Endothelial cell of umbilical vein (primary cell): ENCODE results near the gene ATR. TPM values are rescaled to one million over a fixed set of nuclear protein-coding genes. Genes with fewer than 3 reads are reported as not detected.

Source experiments
- BruUV-seq: library from RNA; stranded (reverse); fragments of 400-500 nt; replicated peaks from 2 replicates; lab custom pipeline; 2021; lab: Mats Ljungman, UMichigan
- CTCF ChIA-PET: fragments of 300-600, 350-600 bp; sonication (Branson Sonifier 250); formaldehyde crosslinking; loops from one replicate; lab custom pipeline; 2021; ENCODE audit warnings: antibody characterized with exemption, inconsistent platforms; lab: Charles Lee
- POLR2A ChIA-PET: fragments of 300-600, 350-600 bp; sonication (Branson Sonifier 250); formaldehyde crosslinking; loops from one replicate; lab custom pipeline; 2021; ENCODE audit warnings: antibody characterized with exemption, inconsistent platforms; lab: Charles Lee
- DNase-seq: peaks from one replicate; pipeline ENCODE4 v3.0.0-alpha.2; 2011; ENCODE audit warnings: low read depth, low spot score
- FAIRE-seq: peaks from 2 replicates; lab custom pipeline; 2011; peaks lifted over from hg19 to GRCh38; lab: Jason Lieb, UNC
- H2AFZ ChIP-seq: 2 replicates; pipeline ENCODE4 v1.6.0; 2012; ENCODE audit warnings: low read depth, low read length, control low read depth, inconsistent platforms
- H3K27ac ChIP-seq: 2 replicates; pipeline ENCODE4 v1.5.1; 2011; ENCODE audit warnings: low read depth, mild to moderate bottlenecking, control low read depth, low read length, moderate library complexity; ENCODE audit not compliant: insufficient read depth
- H3K27me3 ChIP-seq, 2 experiments: 2 replicates each; pipeline versions ENCODE4 v1.6.0 to v1.6.1; 2011; ENCODE audit warnings: low read length in 2 of 2, mixed read lengths in 1 of 2; ENCODE audit not compliant: control insufficient read depth in 2 of 2, insufficient read depth in 2 of 2
- H3K36me3 ChIP-seq, 2 experiments: 2 replicates in 1 of 2; 3 replicates in 1 of 2; pipeline ENCODE4 v1.5.1; 2011; ENCODE audit warnings: low read length in 2 of 2, mild to moderate bottlenecking in 1 of 2, moderate library complexity in 1 of 2; ENCODE audit not compliant: control insufficient read depth in 2 of 2, insufficient read depth in 2 of 2; ENCODE audit errors: extremely low read depth in 1 of 2
- H3K4me1 ChIP-seq: 3 replicates; pipeline ENCODE4 v1.5.1; 2011; ENCODE audit warnings: mild to moderate bottlenecking, low read length; ENCODE audit not compliant: control insufficient read depth, insufficient read depth; ENCODE audit errors: extremely low read depth
- H3K4me2 ChIP-seq: 2 replicates; pipeline ENCODE4 v1.6.1; 2011; ENCODE audit warnings: low read length, control low read depth, mixed read lengths; ENCODE audit not compliant: insufficient read depth
- H3K4me3 ChIP-seq, 3 experiments: fragments of 200-600 bp in 1 of 3; sonication (generic), shearing (Covaris generic) in 1 of 3; replicated peaks in 1 of 3; 2 replicates each; pipeline ENCODE4 v1.5.1; 2011 to 2016; ENCODE audit warnings: control low read depth in 3 of 3, low read length in 3 of 3, mild to moderate bottlenecking in 2 of 3, inconsistent platforms in 1 of 3, low read depth in 1 of 3, moderate library complexity in 1 of 3; ENCODE audit not compliant: insufficient read depth in 1 of 3
- H3K79me2 ChIP-seq: 2 replicates; pipeline ENCODE4 v1.6.0; 2012; ENCODE audit warnings: low read length, inconsistent platforms; ENCODE audit not compliant: control insufficient read depth, insufficient read depth
- H3K9ac ChIP-seq: replicated peaks from 2 replicates; pipeline ENCODE3; 2011; ENCODE audit warnings: low read length, control low read depth; ENCODE audit not compliant: insufficient read depth; ENCODE audit errors: extremely low read depth
- H3K9me1 ChIP-seq: replicated peaks from 3 replicates; pipeline ENCODE4 v1.6.0; 2011; ENCODE audit warnings: mild to moderate bottlenecking, low read length; ENCODE audit not compliant: control insufficient read depth, insufficient read depth; ENCODE audit errors: extremely low read depth
- H3K9me3 ChIP-seq: replicated peaks from 2 replicates; pipeline ENCODE4 v1.5.1; 2012; ENCODE audit warnings: low read length, inconsistent platforms; ENCODE audit not compliant: control insufficient read depth, insufficient read depth
- H4K20me1 ChIP-seq: replicated peaks from 2 replicates; pipeline ENCODE3; 2011; ENCODE audit warnings: mild to moderate bottlenecking, low read length; ENCODE audit not compliant: control insufficient read depth, insufficient read depth; ENCODE audit errors: extremely low read depth
- EZH2 ChIP-seq: IDR thresholded peaks from 2 replicates; pipeline ENCODE4 v1.6.1; 2012; ENCODE audit warnings: borderline replicate concordance, low read depth, mild to moderate bottlenecking, moderate library complexity, low read length, inconsistent platforms; ENCODE audit not compliant: severe bottlenecking
- FOS ChIP-seq: IDR thresholded peaks from 2 replicates; pipeline ENCODE4 v1.6.1; 2011; ENCODE audit warnings: mild to moderate bottlenecking, low read length, moderate library complexity, borderline replicate concordance; ENCODE audit not compliant: insufficient read depth
- GATA2 ChIP-seq: IDR thresholded peaks from 2 replicates; pipeline ENCODE4 v1.7.0; 2011; ENCODE audit warnings: low read depth, mild to moderate bottlenecking, moderate library complexity, mixed read lengths, low read length; ENCODE audit not compliant: insufficient read length, insufficient read depth
- JUN ChIP-seq: IDR thresholded peaks from 2 replicates; pipeline ENCODE4 v1.6.1; 2011; ENCODE audit warnings: borderline replicate concordance, low read depth; ENCODE audit not compliant: insufficient read length, insufficient read depth
- MYC ChIP-seq: IDR thresholded peaks from one replicate; pipeline ENCODE4 v1.6.1; 2011; ENCODE audit warnings: mild to moderate bottlenecking, low read depth, low read length
- POLR2A ChIP-seq: IDR thresholded peaks from 2 replicates; pipeline ENCODE4 v1.6.1; 2012; ENCODE audit warnings: low read depth, mild to moderate bottlenecking, control low read depth, low read length
- dilution Hi-C: fragments of 300-500 bp; cut with MboI; formaldehyde crosslinking; loops from one replicate; pipeline ENCODE4 v1.15.0; 2019; ENCODE audit warnings: low sequenced_read_pairs; ENCODE audit not compliant: extremely low pct_ligation_motif_present
- intact Hi-C: fragments of 100-400 bp; cut with micrococcal nuclease; formaldehyde crosslinking; loops from one replicate; pipeline ENCODE4 v1.10.0; 2022
- polyA plus RNA-seq, 4 experiments: library from polyadenylated mRNA; depleted of rRNA in 3 of 4; stranded (reverse) in 3 of 4; unstranded in 1 of 4; fragments of >200 nt; gene quantifications; 2 replicates each; pipeline versions ENCODE4 v1.2.1 to v1.2.3, GENCODE V29; 2011 to 2012; ENCODE audit warnings: missing spikeins in 1 of 4
- total RNA-seq: library from RNA; stranded (reverse); gene quantifications from 2 replicates; pipeline ENCODE4 v1.2.3, GENCODE V29; 2021
- TF ChIP-seq, protein P1 (sequence below): IDR thresholded peaks from 2 replicates; pipeline ENCODE4 v1.6.1; 2011; ENCODE audit not compliant: insufficient read depth, insufficient read length
- TF ChIP-seq, protein P2 (sequence below), 2 donors: IDR thresholded peaks; 1 replicate in 1 of 2; 2 replicates in 1 of 2; pipeline ENCODE4 v1.5.1; 2011; ENCODE audit warnings: low read length in 2 of 2, mild to moderate bottlenecking in 2 of 2, moderate library complexity in 2 of 2, control low read depth in 1 of 2, inconsistent platforms in 1 of 2, low read depth in 1 of 2; ENCODE audit not compliant: insufficient read depth in 1 of 2; ENCODE audit errors: extremely low read depth in 1 of 2

ATR gene
- total and polyA plus RNA-seq, 2 donors (not counting 3 experiments of a cell fraction or from before 2014, with no cell fraction given) = 6.3 to 23.6 TPM

DNA sequence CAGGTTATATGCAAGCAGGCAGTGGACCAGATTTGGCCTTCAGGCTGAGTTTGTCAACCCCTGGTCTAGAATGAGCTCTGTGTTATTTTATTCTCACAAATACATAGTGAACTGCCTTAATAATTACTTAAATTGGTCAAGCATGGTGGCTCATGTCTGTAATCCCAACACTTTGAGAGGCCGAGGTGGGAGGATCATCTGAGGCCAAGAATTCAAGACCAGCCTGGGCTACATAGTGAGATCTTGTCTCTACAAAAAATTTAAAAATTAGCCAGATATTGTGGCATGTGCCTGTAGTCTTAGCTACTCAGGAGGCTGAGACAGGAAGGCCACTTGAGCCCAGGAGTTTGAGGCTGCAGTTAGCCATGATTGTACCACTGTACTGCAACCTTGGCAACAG lies 32.7 kb upstream of the ATR start:
- POLR2A ChIA-PET = no interaction called here
- intact Hi-C loops = no loop called here
- Histone ChIP-seq H2AFZ (no peak overlapping the region), H3K4me1 (no peaks in the 10 kb centered on the region), H4K20me1 (no peaks in the 10 kb centered on the region), H3K27ac (no peak overlapping the region), H3K79me2 (no peaks in the 10 kb centered on the region), H3K4me2 (no peak overlapping the region), H3K9me3 (no peaks in the 10 kb centered on the region), H3K4me3 (no peak overlapping the region), H3K9ac (no peak overlapping the region), H3K9me1 (no peaks in the 10 kb centered on the region), H3K27me3 (no peaks in the 10 kb centered on the region), H3K36me3 (no peaks in the 10 kb centered on the region)
- TF ChIP-seq JUN (no peak), EZH2 (no peak), MYC (no peak), GATA2 (no peak), FOS (no peak), POLR2A (no peak)
- TF ChIP-seq, protein P1, sequence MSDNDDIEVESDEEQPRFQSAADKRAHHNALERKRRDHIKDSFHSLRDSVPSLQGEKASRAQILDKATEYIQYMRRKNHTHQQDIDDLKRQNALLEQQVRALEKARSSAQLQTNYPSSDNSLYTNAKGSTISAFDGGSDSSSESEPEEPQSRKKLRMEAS = no peak
- TF ChIP-seq, protein P2, sequence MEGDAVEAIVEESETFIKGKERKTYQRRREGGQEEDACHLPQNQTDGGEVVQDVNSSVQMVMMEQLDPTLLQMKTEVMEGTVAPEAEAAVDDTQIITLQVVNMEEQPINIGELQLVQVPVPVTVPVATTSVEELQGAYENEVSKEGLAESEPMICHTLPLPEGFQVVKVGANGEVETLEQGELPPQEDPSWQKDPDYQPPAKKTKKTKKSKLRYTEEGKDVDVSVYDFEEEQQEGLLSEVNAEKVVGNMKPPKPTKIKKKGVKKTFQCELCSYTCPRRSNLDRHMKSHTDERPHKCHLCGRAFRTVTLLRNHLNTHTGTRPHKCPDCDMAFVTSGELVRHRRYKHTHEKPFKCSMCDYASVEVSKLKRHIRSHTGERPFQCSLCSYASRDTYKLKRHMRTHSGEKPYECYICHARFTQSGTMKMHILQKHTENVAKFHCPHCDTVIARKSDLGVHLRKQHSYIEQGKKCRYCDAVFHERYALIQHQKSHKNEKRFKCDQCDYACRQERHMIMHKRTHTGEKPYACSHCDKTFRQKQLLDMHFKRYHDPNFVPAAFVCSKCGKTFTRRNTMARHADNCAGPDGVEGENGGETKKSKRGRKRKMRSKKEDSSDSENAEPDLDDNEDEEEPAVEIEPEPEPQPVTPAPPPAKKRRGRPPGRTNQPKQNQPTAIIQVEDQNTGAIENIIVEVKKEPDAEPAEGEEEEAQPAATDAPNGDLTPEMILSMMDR (IDR thresholded peaks at IDR 0.05; ENCODE audit: extremely low read depth in 1 of 2, insufficient read depth in 1 of 2, low read depth in 1 of 2, low read length in 2 of 2) = no peak
- BruUV-seq = no TSS peak
- DNase-seq = no peak
- CTCF ChIA-PET = no interaction called here
- dilution Hi-C loops = no loop called here
- FAIRE-seq = no peak
